Endothelial cell of umbilical vein (primary cell): Measurements from ENCODE around the gene CENPB. TPM values are rescaled to one million over a fixed set of nuclear protein-coding genes. Genes with fewer than 3 reads are reported as not detected.

Experiments used
- BruUV-seq: library from RNA; stranded (reverse); fragments of 400-500 nt; replicated peaks from 2 replicates; lab custom pipeline; 2021; lab: Mats Ljungman, UMichigan
- CTCF ChIA-PET: fragments of 300-600, 350-600 bp; sonication (Branson Sonifier 250); formaldehyde crosslinking; loops from one replicate; lab custom pipeline; 2021; ENCODE audit warnings: antibody characterized with exemption, inconsistent platforms; lab: Charles Lee
- POLR2A ChIA-PET: fragments of 300-600, 350-600 bp; sonication (Branson Sonifier 250); formaldehyde crosslinking; loops from one replicate; lab custom pipeline; 2021; ENCODE audit warnings: antibody characterized with exemption, inconsistent platforms; lab: Charles Lee
- DNase-seq: peaks from one replicate; pipeline ENCODE4 v3.0.0-alpha.2; 2011; ENCODE audit warnings: low read depth, low spot score
- FAIRE-seq: peaks from 2 replicates; lab custom pipeline; 2011; peaks lifted over from hg19 to GRCh38; lab: Jason Lieb, UNC
- H2AFZ ChIP-seq: 2 replicates; pipeline ENCODE4 v1.6.0; 2012; ENCODE audit warnings: low read depth, low read length, control low read depth, inconsistent platforms
- H3K27ac ChIP-seq: 2 replicates; pipeline ENCODE4 v1.5.1; 2011; ENCODE audit warnings: low read depth, mild to moderate bottlenecking, control low read depth, low read length, moderate library complexity; ENCODE audit not compliant: insufficient read depth
- H3K27me3 ChIP-seq, 2 experiments: 2 replicates each; pipeline versions ENCODE4 v1.6.0 to v1.6.1; 2011; ENCODE audit warnings: low read length in 2 of 2, mixed read lengths in 1 of 2; ENCODE audit not compliant: control insufficient read depth in 2 of 2, insufficient read depth in 2 of 2
- H3K36me3 ChIP-seq, 2 experiments: 2 replicates in 1 of 2; 3 replicates in 1 of 2; pipeline ENCODE4 v1.5.1; 2011; ENCODE audit warnings: low read length in 2 of 2, mild to moderate bottlenecking in 1 of 2, moderate library complexity in 1 of 2; ENCODE audit not compliant: control insufficient read depth in 2 of 2, insufficient read depth in 2 of 2; ENCODE audit errors: extremely low read depth in 1 of 2
- H3K4me1 ChIP-seq: 3 replicates; pipeline ENCODE4 v1.5.1; 2011; ENCODE audit warnings: mild to moderate bottlenecking, low read length; ENCODE audit not compliant: control insufficient read depth, insufficient read depth; ENCODE audit errors: extremely low read depth
- H3K4me2 ChIP-seq: 2 replicates; pipeline ENCODE4 v1.6.1; 2011; ENCODE audit warnings: low read length, control low read depth, mixed read lengths; ENCODE audit not compliant: insufficient read depth
- H3K4me3 ChIP-seq, 3 experiments: fragments of 200-600 bp in 1 of 3; sonication (generic), shearing (Covaris generic) in 1 of 3; replicated peaks in 1 of 3; 2 replicates each; pipeline ENCODE4 v1.5.1; 2011 to 2016; ENCODE audit warnings: control low read depth in 3 of 3, low read length in 3 of 3, mild to moderate bottlenecking in 2 of 3, inconsistent platforms in 1 of 3, low read depth in 1 of 3, moderate library complexity in 1 of 3; ENCODE audit not compliant: insufficient read depth in 1 of 3
- H3K79me2 ChIP-seq: 2 replicates; pipeline ENCODE4 v1.6.0; 2012; ENCODE audit warnings: low read length, inconsistent platforms; ENCODE audit not compliant: control insufficient read depth, insufficient read depth
- H3K9ac ChIP-seq: replicated peaks from 2 replicates; pipeline ENCODE3; 2011; ENCODE audit warnings: low read length, control low read depth; ENCODE audit not compliant: insufficient read depth; ENCODE audit errors: extremely low read depth
- H3K9me1 ChIP-seq: replicated peaks from 3 replicates; pipeline ENCODE4 v1.6.0; 2011; ENCODE audit warnings: mild to moderate bottlenecking, low read length; ENCODE audit not compliant: control insufficient read depth, insufficient read depth; ENCODE audit errors: extremely low read depth
- H3K9me3 ChIP-seq: replicated peaks from 2 replicates; pipeline ENCODE4 v1.5.1; 2012; ENCODE audit warnings: low read length, inconsistent platforms; ENCODE audit not compliant: control insufficient read depth, insufficient read depth
- H4K20me1 ChIP-seq: replicated peaks from 2 replicates; pipeline ENCODE3; 2011; ENCODE audit warnings: mild to moderate bottlenecking, low read length; ENCODE audit not compliant: control insufficient read depth, insufficient read depth; ENCODE audit errors: extremely low read depth
- POLR2A ChIP-seq: IDR thresholded peaks from 2 replicates; pipeline ENCODE4 v1.6.1; 2012; ENCODE audit warnings: low read depth, mild to moderate bottlenecking, control low read depth, low read length
- dilution Hi-C: fragments of 300-500 bp; cut with MboI; formaldehyde crosslinking; loops from one replicate; pipeline ENCODE4 v1.15.0; 2019; ENCODE audit warnings: low sequenced_read_pairs; ENCODE audit not compliant: extremely low pct_ligation_motif_present
- intact Hi-C: fragments of 100-400 bp; cut with micrococcal nuclease; formaldehyde crosslinking; loops from one replicate; pipeline ENCODE4 v1.10.0; 2022
- polyA plus RNA-seq, 4 experiments: library from polyadenylated mRNA; depleted of rRNA in 3 of 4; stranded (reverse) in 3 of 4; unstranded in 1 of 4; fragments of >200 nt; gene quantifications; 2 replicates each; pipeline versions ENCODE4 v1.2.1 to v1.2.3, GENCODE V29; 2011 to 2012; ENCODE audit warnings: missing spikeins in 1 of 4
- total RNA-seq: library from RNA; stranded (reverse); gene quantifications from 2 replicates; pipeline ENCODE4 v1.2.3, GENCODE V29; 2021
- TF ChIP-seq, protein P1 (sequence below), 2 donors: IDR thresholded peaks; 1 replicate in 1 of 2; 2 replicates in 1 of 2; pipeline ENCODE4 v1.5.1; 2011; ENCODE audit warnings: low read length in 2 of 2, mild to moderate bottlenecking in 2 of 2, moderate library complexity in 2 of 2, control low read depth in 1 of 2, inconsistent platforms in 1 of 2, low read depth in 1 of 2; ENCODE audit not compliant: insufficient read depth in 1 of 2; ENCODE audit errors: extremely low read depth in 1 of 2

CENPB gene
- total and polyA plus RNA-seq, 2 donors (not counting 3 experiments of a cell fraction or from before 2014, with no cell fraction given) = 30.4 to 90.3 TPM

DNA sequence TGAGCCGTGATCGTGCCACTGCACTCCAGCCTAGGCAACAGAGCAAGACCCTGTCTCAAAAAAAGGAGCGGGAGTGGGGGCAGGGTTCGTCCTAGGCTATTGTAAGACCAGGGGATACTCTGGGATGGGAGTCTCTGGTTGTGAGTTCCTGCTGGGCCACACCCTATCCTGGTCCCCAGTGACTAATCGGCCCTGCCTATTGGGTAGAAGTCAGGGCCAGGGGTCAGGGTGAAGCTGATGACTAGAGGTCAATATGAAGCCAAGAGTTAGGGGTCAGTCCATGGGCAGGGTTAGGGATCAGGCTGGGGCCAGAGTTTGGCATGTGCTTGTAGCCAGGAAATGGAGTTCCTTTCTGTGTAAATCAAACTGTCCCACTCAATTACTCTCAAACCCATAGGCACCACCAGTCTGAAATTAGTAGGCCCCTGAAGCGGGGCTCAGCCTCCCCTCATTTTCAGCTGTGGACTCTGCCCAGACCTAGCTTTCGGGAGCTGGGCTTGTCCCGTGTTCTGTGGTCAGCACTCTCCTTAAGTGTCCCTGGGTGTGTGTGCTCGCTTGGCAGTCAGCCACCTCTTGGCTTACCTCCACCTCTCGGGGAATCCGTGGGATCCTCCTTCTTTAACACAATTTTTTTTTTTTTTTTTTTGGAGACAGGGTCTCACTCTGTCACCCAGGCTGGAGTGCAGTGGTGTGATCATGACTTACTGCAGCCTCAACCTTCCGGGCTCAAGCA is 52.3 kb downstream of the CENPB start:
- no peak overlapping the region for H3K27ac ChIP-seq
- H3K27me3 ChIP-seq = peaks cover 0 to 3% of the 10 kb centered on the region in 2 experiments
- H3K36me3 ChIP-seq = no peaks in the 10 kb centered on the region
- dilution Hi-C loops (no loop called here), intact Hi-C loops (no loop called here)
- TF ChIP-seq POLR2A = peak; percentile 30
- TF ChIP-seq, protein P1, sequence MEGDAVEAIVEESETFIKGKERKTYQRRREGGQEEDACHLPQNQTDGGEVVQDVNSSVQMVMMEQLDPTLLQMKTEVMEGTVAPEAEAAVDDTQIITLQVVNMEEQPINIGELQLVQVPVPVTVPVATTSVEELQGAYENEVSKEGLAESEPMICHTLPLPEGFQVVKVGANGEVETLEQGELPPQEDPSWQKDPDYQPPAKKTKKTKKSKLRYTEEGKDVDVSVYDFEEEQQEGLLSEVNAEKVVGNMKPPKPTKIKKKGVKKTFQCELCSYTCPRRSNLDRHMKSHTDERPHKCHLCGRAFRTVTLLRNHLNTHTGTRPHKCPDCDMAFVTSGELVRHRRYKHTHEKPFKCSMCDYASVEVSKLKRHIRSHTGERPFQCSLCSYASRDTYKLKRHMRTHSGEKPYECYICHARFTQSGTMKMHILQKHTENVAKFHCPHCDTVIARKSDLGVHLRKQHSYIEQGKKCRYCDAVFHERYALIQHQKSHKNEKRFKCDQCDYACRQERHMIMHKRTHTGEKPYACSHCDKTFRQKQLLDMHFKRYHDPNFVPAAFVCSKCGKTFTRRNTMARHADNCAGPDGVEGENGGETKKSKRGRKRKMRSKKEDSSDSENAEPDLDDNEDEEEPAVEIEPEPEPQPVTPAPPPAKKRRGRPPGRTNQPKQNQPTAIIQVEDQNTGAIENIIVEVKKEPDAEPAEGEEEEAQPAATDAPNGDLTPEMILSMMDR (IDR thresholded peaks at IDR 0.05; ENCODE audit: extremely low read depth in 1 of 2, insufficient read depth in 1 of 2, low read depth in 1 of 2, low read length in 2 of 2) = no peak
- no peaks in the 10 kb centered on the region for H3K9me3 ChIP-seq
- peaks cover 5% of the 10 kb centered on the region for H3K4me1 ChIP-seq
- CTCF ChIA-PET = interaction anchor here (1.4 to 2.2 kb wide), 3 partner anchors 11 to 34 kb away, joined by 3 to 5 read pairs (median 5); no protein-coding TSS in a partner anchor
- no peaks in the 10 kb centered on the region for H3K9me1 ChIP-seq
- POLR2A ChIA-PET = no interaction called here
- no peak overlapping the region for H3K4me2 ChIP-seq
- no peaks in the 10 kb centered on the region for H4K20me1 ChIP-seq
- no peak overlapping the region for H3K4me3 ChIP-seq
- H3K9ac ChIP-seq = no peak overlapping the region
- no TSS peak for BruUV-seq
- H2AFZ ChIP-seq = no peak overlapping the region
- no peak for FAIRE-seq
- no peaks in the 10 kb centered on the region for H3K79me2 ChIP-seq
- DNase-seq = no peak

Other genes with a start within 250 kb of the CENPB start
- not detected in 2 replicates for gene GFRA4, start 123.3 kb downstream of the CENPB start, total RNA-seq
- not detected in 2 replicates for gene GFRA4, start 123.3 kb downstream of the CENPB start, polyA plus RNA-seq
- gene ADAM33, start 104.7 kb downstream of the CENPB start, total RNA-seq = 0.18 TPM in 1 of 2 replicates, not detected in the other
- gene ADAM33, start 104.7 kb downstream of the CENPB start, polyA plus RNA-seq = 0.06 TPM in 2 replicates
- gene SIGLEC1, start 74.1 kb downstream of the CENPB start, total RNA-seq = not detected in 2 replicates
- not detected in 2 replicates for gene SIGLEC1, start 74.1 kb downstream of the CENPB start, polyA plus RNA-seq
- gene HSPA12B, start 54.1 kb downstream of the CENPB start, total RNA-seq = 3.4 and 6.6 TPM in 2 replicates
- gene HSPA12B, start 54.1 kb downstream of the CENPB start, polyA plus RNA-seq = 3.6 and 3.7 TPM in 2 replicates
- gene ADISSP, start 19.0 kb downstream of the CENPB start, total RNA-seq = 55.0 and 55.8 TPM in 2 replicates
- gene ADISSP, start 19.0 kb downstream of the CENPB start, polyA plus RNA-seq = 67.5 and 77.3 TPM in 2 replicates
- 0.32 and 0.44 TPM in 2 replicates for gene SPEF1, start 5.3 kb downstream of the CENPB start, total RNA-seq
- gene SPEF1, start 5.3 kb downstream of the CENPB start, polyA plus RNA-seq = 0.07 and 0.10 TPM in 2 replicates
- gene CDC25B, start 9.6 kb upstream of the CENPB start, total RNA-seq = 62.2 and 76.5 TPM in 2 replicates
- gene CDC25B, start 9.6 kb upstream of the CENPB start, polyA plus RNA-seq = 45.3 and 46.7 TPM in 2 replicates
- 19.2 and 22.0 TPM in 2 replicates for gene AP5S1, start 33.8 kb upstream of the CENPB start, total RNA-seq
- gene AP5S1, start 33.8 kb upstream of the CENPB start, polyA plus RNA-seq = 15.7 and 20.1 TPM in 2 replicates
- gene MAVS, start 60.1 kb upstream of the CENPB start, total RNA-seq = 35.1 and 40.7 TPM in 2 replicates
- 17.9 and 18.8 TPM in 2 replicates for gene MAVS, start 60.1 kb upstream of the CENPB start, polyA plus RNA-seq
- gene PANK2, start 102.6 kb upstream of the CENPB start, total RNA-seq = 54.3 and 55.3 TPM in 2 replicates
- 18.4 and 18.9 TPM in 2 replicates for gene PANK2, start 102.6 kb upstream of the CENPB start, polyA plus RNA-seq
- gene RNF24, start 228.8 kb upstream of the CENPB start, total RNA-seq = 9.0 and 11.7 TPM in 2 replicates
- 4.1 and 4.5 TPM in 2 replicates for gene RNF24, start 228.8 kb upstream of the CENPB start, polyA plus RNA-seq